ENCODE measurements around the gene GMCL2.

GMCL2 gene

DNA sequence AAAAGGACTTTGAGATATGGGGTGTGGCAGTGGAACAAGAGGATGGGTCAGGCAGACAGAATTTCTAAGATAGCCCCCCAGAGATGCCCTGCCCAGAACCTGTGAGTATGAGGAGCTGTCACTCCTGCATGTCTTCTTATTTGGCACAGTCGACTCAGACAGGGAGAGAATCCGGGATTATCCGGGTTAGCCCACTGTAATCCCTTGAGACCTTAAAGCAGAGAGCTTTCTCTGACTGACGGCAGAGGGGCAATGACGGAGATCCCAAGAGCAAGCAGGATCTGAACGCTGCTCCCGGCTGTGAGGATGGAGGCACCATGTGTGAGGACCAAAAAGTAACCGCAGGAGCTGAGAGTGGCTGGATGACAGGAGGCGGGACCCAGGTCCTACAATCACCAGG lies 24.7 kb downstream of the GMCL2 start:
- DNase-seq (ENCODE audit: low spot score) = no peak
- TF ChIP-seq, protein P1, sequence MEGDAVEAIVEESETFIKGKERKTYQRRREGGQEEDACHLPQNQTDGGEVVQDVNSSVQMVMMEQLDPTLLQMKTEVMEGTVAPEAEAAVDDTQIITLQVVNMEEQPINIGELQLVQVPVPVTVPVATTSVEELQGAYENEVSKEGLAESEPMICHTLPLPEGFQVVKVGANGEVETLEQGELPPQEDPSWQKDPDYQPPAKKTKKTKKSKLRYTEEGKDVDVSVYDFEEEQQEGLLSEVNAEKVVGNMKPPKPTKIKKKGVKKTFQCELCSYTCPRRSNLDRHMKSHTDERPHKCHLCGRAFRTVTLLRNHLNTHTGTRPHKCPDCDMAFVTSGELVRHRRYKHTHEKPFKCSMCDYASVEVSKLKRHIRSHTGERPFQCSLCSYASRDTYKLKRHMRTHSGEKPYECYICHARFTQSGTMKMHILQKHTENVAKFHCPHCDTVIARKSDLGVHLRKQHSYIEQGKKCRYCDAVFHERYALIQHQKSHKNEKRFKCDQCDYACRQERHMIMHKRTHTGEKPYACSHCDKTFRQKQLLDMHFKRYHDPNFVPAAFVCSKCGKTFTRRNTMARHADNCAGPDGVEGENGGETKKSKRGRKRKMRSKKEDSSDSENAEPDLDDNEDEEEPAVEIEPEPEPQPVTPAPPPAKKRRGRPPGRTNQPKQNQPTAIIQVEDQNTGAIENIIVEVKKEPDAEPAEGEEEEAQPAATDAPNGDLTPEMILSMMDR (IDR thresholded peaks at IDR 0.05; ENCODE audit: extremely low read depth, missing control alignments) = no peak

DNA sequence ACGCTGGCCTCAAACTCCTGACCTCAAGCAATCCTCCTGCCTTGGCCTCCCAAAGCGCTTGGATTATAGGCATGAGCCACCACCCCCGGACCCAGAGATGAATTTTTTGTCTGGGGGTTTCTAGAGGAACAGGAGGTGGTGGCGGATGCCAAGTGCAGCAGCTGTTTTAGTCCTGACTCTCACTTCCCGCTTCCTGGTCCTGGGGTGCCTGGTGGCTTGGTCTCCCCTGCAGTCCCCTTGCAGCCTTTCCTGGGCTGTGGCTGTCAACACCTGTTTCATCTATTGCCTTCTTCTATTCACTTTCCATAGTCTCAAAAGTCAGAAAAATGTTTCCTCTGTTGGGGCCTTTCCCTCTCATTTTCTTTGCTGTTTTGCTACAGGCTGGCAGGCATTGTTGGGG lies 27.0 kb downstream of the GMCL2 start:
- DNase-seq (ENCODE audit: low spot score) = no peak
- TF ChIP-seq, protein P1 (IDR thresholded peaks at IDR 0.05; ENCODE audit: extremely low read depth, missing control alignments) = no peak

DNA sequence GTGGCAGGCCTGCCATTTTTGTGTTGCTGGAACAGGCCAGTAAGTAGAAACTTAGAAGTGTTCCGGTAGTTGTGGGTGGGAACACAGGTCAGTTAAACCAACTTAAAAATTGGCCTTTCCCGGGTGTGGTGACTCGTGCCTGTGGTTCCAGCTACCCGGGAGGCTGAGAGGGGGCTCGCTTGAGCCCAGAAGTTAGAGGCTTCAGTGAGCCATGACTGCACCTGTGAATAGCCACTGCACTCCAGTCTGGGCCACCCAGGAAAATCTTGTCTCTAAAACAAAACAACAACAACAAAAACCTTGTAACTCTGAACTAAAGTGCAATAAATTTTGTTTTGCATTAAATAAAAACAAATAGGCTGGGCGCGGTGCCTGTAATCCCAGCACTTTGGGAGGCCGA lies 32.1 kb downstream of the GMCL2 start:
- TF ChIP-seq, protein P1 (IDR thresholded peaks at IDR 0.05; ENCODE audit: extremely low read depth, missing control alignments) = no peak
- DNase-seq (ENCODE audit: low spot score) = no peak

DNA sequence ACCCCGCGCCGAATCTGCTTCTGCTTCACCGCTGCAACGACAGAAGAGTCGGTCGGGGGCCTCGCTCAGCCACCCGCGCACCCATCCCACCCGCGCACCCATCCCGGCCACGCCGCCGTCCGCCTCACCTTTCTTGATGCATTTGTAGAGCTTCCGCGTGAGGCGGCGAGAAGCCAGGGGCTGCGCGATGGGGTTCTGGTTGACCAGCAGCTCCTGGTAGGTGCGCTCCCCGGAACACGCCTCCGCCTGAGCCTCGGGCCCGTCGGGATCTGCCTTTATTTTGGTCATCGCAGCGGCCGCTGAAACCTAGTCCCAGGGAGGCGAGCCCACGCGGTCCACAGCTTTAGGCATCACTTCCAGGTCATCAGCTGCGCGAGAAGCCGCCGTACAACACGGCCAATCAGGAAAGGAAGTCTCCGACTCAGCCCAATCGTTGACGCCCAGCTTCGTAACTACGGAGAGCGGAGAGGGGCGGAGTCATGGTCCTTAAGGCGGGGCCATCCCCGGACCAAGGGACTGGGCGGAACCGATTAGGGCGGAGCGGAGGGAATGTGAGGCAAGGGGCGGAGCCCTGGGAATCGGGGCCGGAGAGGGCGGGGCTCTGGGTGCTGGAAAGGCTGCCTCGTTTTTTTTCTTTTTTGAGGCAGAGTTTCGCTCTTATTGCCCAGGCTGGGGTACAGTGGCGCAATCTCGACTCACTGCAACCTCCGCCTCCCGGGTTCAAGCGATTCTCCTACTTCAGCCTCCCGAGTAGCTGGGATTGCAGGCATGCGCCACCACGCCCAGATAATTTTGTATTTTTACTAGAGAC lies 33.4 kb downstream of the GMCL2 start, which contains the start of gene NHP2:
Gene NHP2 (minus strand): TSS at position 356 of the 811 bp plus-strand sequence. CDS start 68 bp downstream, at position 288.
- DNase-seq (ENCODE audit: low spot score) = peak; percentile 97
- TF ChIP-seq, protein P1 (IDR thresholded peaks at IDR 0.05; ENCODE audit: extremely low read depth, missing control alignments) = no peak

DNA sequence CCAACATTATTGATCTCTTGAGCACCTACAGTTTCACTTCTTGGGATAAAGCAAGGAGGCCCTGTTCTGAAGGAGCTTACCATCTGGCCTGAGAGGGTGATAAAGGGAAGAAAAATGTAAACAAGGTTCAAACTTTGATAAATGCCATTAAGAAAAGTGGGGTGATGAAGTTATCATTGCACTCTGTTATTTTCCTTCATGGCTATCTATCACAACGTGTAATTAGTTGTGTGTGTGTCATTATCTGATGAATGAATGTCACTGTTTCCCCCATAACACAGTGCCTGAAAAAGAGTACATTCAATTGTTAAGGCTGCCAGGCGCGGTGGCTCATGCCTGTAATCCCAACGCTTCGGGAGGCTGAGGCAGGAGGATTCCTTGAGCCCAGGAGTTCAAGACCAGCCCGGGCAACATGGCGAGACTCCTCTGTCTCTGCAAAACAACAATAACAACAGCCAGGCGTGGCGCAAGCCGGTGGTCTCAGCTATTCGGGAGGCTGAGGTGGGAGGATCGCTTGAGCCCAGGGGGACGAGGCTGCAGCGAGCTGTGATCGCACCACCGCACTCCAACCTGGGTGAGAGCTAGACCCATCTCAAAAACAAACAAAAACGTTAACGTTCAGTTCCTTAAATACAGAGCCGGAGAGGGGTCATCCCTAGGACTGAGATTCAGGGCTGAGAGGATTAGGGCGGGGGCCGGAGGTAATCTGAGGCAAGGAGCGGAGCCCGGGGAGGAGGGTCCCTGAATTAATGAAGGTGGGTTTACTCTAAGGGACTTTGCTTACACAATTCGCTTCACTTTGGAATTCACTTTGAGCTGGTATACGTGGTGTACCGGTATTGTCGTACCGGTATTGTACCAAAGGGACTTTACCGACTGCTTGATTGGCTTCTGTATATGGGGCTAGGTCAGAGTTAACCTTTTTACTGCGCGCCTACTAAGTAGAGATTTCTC lies 34.4 kb downstream of the GMCL2 start:
- TF ChIP-seq, protein P1 (IDR thresholded peaks at IDR 0.05; ENCODE audit: extremely low read depth, missing control alignments) = no peak
- no peak for DNase-seq (ENCODE audit: low spot score)

DNA sequence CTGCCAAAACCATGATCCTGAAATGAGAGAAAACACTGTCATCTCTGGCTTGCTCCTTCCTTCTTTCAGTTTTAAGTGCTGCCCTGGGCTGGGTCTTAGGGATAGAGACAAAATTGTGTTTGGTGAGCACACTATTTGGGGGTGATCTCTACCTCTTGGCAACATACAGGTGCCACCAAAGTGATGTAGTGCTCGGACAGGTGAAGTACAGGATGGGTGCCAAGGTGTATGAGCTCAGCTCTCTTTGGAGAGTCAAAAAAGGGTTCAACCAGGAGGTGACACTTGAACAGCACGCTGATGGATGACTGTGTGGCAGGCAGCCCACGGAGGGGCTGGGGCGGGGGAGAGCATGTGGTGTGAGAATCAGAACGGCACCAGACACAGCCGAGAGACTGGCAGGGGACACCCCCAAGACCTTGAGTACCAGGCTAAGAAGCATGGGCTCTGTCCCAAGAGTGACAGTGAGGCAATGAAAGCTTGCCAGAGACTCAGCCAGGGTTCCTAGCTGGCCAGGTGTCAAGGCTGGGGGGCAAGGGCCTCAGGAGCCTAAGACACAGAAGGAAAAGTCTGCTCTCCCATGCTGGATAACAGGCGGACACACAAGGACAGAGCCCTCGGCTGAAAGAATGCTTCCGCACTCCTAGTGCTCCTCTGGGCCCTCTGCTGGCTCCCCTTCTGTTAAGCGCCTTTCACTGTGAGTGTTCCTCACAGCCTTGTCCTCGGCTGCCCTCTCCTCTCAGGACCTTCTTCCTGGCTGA lies 36.0 kb downstream of the GMCL2 start:
- no peak for DNase-seq (ENCODE audit: low spot score)
- TF ChIP-seq, protein P1 (IDR thresholded peaks at IDR 0.05; ENCODE audit: extremely low read depth, missing control alignments) = no peak

Measured in GM20000 (cell line).